Spleen (tissue), 7 donors: ENCODE measurements around the gene RNF222.

Experiments used
- CTCF ChIP-seq, 11 experiments: fragments of 200-600 bp in 7 of 11; fragments of 450-650 bp in 4 of 11; sonication (generic) in 4 of 11; IDR thresholded peaks in 8 of 11; conservative IDR thresholded peaks in 3 of 11; 1 replicate in 7 of 11; 2 replicates in 4 of 11; pipeline versions ENCODE4 v1.4.0 to v1.8.0; 2016 to 2021; ENCODE audit warnings: antibody characterized with exemption in 11 of 11, inconsistent platforms in 4 of 11, mild to moderate bottlenecking in 1 of 11
- POLR2A ChIP-seq, 3 donors: fragments of 450-650 bp; IDR thresholded peaks; one replicate each; pipeline ENCODE4 v1.5.1; 2017; ENCODE audit warnings: antibody characterized with exemption in 3 of 3, mild to moderate bottlenecking in 1 of 3
- donor health status: DM: no; HTN: no; CAD: no; lungs with moderate emphysema.
- donor health status: DM: no; HTN: no; CAD: no.
- donor health status: DM: no; HTN: no; CAD: no.

- no peak for TF ChIP-seq CTCF (IDR thresholded peaks at IDR 0.05 in 8 of 11, conservative IDR thresholded peaks at IDR 0.05 in 3 of 11)
- TF ChIP-seq POLR2A (IDR thresholded peaks at IDR 0.05): no peak
Observed at GRCh38 chr17:8397636-8398035, at the start of gene RNF222.
